Activated CD4-positive, alpha-beta T cell treated with anti-CD3 and anti-CD28 coated beads for 4 hours (primary cell): ENCODE results near the gene NKX2-3.

Experiments
- DNase-seq, 2 donors: peaks; one replicate each; pipeline ENCODE4 v3.0.0-alpha.2; 2020

Gene NKX2-3

GRCh38 chr10:99539120-99539519, 6.4 kb downstream of the NKX2-3 start:
- no peak for DNase-seq

- no peak for DNase-seq
These were observed 7.1 kb downstream of the NKX2-3 start for GRCh38 chr10:99539820-99540219.

- DNase-seq, result no peak
These were observed 7.5 kb downstream of the NKX2-3 start for GRCh38 chr10:99540306-99540656.

GRCh38 chr10:99540657-99541531, 8.2 kb downstream of the NKX2-3 start:
- DNase-seq, result no peak

- no peak for DNase-seq
These were observed 11.6 kb downstream of the NKX2-3 start for GRCh38 chr10:99544322-99544721.

GRCh38 chr10:99548041-99548530, 15.3 kb downstream of the NKX2-3 start:
- DNase-seq, result no peak

GRCh38 chr10:99551158-99551557, 18.4 kb downstream of the NKX2-3 start:
- DNase-seq, result no peak

- DNase-seq, result no peak
These were observed 18.9 kb downstream of the NKX2-3 start for GRCh38 chr10:99551616-99552015.

GRCh38 chr10:99555371-99555770, 22.6 kb downstream of the NKX2-3 start:
- no peak for DNase-seq

- no peak for DNase-seq
These were observed 23.2 kb downstream of the NKX2-3 start for GRCh38 chr10:99555825-99556523.

- no peak for DNase-seq
These were observed 24.3 kb downstream of the NKX2-3 start for GRCh38 chr10:99557044-99557443.

- DNase-seq, result no peak
These were observed 26.0 kb downstream of the NKX2-3 start for GRCh38 chr10:99558708-99559107.

- DNase-seq, result peak; percentile 38 to 40
These were observed 27.8 kb downstream of the NKX2-3 start for GRCh38 chr10:99560277-99561126.

- DNase-seq, result no peak
These were observed 29.9 kb downstream of the NKX2-3 start for GRCh38 chr10:99562631-99563030.

GRCh38 chr10:99564361-99564760, 31.6 kb downstream of the NKX2-3 start:
- DNase-seq, result no peak

GRCh38 chr10:99565166-99565565, 32.4 kb downstream of the NKX2-3 start:
- no peak for DNase-seq

- DNase-seq, result no peak
These were observed 36.7 kb downstream of the NKX2-3 start for GRCh38 chr10:99569253-99569939.

- DNase-seq, result no peak
These were observed 37.2 kb downstream of the NKX2-3 start for GRCh38 chr10:99569961-99570360.

GRCh38 chr10:99571816-99572215, 39.1 kb downstream of the NKX2-3 start:
- no peak for DNase-seq

- no peak for DNase-seq
These were observed 41.0 kb downstream of the NKX2-3 start for GRCh38 chr10:99573790-99574189.

- no peak for DNase-seq
These were observed 47.2 kb downstream of the NKX2-3 start for GRCh38 chr10:99579971-99580370.

GRCh38 chr10:99582255-99582770, 49.6 kb downstream of the NKX2-3 start:
- no peak for DNase-seq
